Peyer's patch (tissue), 4 donors: ENCODE results near the gene ZNF799.

Experiments
- POLR2A ChIP-seq, 2 donors: fragments of 450-650 bp; IDR thresholded peaks; one replicate each; pipeline ENCODE4 v1.5.1; 2017; ENCODE audit warnings: antibody characterized with exemption in 2 of 2, mild to moderate bottlenecking in 2 of 2, moderate library complexity in 2 of 2
- TF ChIP-seq, protein P1 (sequence below), 6 experiments: fragments of 450-650 bp in 4 of 6; fragments of 200-600 bp in 2 of 6; sonication (generic) in 1 of 6; IDR thresholded peaks; one replicate each; pipeline ENCODE4 v1.5.1; 2017 to 2019; ENCODE audit warnings: antibody characterized with exemption in 6 of 6, mild to moderate bottlenecking in 3 of 6, moderate library complexity in 1 of 6

DNA sequence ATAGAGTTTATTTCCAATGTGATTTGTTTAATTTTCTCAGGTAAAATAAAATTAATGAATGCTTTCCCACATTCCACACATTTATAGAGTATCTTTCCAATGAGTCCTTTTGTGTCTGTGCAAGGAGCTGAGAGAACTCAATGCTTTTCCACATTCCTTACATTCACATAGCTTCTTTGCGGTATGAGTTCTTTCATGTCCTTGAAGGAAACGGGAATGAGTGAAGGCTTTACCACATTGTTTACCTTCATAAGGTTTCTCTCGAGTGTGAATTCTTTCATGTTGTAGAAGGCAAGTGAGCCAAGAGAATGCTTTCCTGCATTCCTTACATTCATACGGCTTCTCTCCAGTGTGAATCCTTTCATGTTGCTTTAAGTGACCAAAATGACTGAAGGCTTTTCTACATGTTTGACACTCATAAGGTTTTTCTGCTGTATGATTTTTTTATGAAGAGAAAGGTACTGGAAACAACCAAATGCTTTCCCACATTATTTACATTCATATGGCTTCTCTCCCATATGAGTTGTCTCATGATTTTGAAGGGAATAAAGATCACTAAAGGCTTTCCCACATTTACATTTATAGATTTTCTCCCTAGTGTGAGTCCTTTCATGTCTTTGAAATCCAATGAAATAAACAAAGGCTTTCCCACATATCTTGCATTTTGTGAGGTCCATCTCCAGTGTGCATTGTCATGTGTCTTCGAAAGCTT lies 21.2 kb downstream of the ZNF799 start:
- no peak for TF ChIP-seq POLR2A (IDR thresholded peaks at IDR 0.05)
- TF ChIP-seq, protein P1, sequence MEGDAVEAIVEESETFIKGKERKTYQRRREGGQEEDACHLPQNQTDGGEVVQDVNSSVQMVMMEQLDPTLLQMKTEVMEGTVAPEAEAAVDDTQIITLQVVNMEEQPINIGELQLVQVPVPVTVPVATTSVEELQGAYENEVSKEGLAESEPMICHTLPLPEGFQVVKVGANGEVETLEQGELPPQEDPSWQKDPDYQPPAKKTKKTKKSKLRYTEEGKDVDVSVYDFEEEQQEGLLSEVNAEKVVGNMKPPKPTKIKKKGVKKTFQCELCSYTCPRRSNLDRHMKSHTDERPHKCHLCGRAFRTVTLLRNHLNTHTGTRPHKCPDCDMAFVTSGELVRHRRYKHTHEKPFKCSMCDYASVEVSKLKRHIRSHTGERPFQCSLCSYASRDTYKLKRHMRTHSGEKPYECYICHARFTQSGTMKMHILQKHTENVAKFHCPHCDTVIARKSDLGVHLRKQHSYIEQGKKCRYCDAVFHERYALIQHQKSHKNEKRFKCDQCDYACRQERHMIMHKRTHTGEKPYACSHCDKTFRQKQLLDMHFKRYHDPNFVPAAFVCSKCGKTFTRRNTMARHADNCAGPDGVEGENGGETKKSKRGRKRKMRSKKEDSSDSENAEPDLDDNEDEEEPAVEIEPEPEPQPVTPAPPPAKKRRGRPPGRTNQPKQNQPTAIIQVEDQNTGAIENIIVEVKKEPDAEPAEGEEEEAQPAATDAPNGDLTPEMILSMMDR (IDR thresholded peaks at IDR 0.05) = no peak
